Measurements from ENCODE around the gene NUDT16L1. TPM values are rescaled to one million over a fixed set of nuclear protein-coding genes. Genes with fewer than 3 reads are reported as not detected.

NUDT16L1 gene
- total and polyA plus RNA-seq, 2 of the 8 experiments (the other 6 are each of a cell fraction or from before 2014, with no cell fraction given): 34.8 to 77.3 TPM

GRCh38 chr16:4733747-4734062, 40.3 kb downstream of the NUDT16L1 start (continued):
- TF ChIP-seq ATF2 (IDR thresholded peaks at IDR 0.05; ENCODE audit: low read length) (no peak), KDM5A (IDR thresholded peaks at IDR 0.05; ENCODE audit: low read length) (no peak), KDM4A (IDR thresholded peaks at IDR 0.05; ENCODE audit: low read depth, low read length, severe bottlenecking) (no peak), BRCA1 (IDR thresholded peaks at IDR 0.05; ENCODE audit: low read depth, low read length) (no peak), SIN3A (conservative IDR thresholded peaks at IDR 0.05 in 1 of 2, IDR thresholded peaks at IDR 0.05 in 1 of 2; ENCODE audit: low read depth in 1 of 2, low read length in 2 of 2) (no peak), TCF12 (IDR thresholded peaks at IDR 0.05; ENCODE audit: low read depth, low read length) (no peak)

All from H1 (cell line).